HL-60/S4 treated with phorbol 12-myristate 13-acetate at 8.2 ng/mL for 4 days and 3 days (cell line): Measurements from ENCODE around the gene PUS3.

Experiments used
- in situ Hi-C: fragments of 300-500 bp; cut with MboI; formaldehyde crosslinking; loops from 2 replicates; pipeline ENCODE4 v1.15.0; 2022; ENCODE audit warnings: low sequenced_read_pairs

PUS3 gene

GRCh38 chr11:125941619-125942611, 38.9 kb upstream of the PUS3 start:
- in situ Hi-C loops, result no loop called here

GRCh38 chr11:125941267-125941618, 38.2 kb upstream of the PUS3 start:
- in situ Hi-C loops, result no loop called here

DNA sequence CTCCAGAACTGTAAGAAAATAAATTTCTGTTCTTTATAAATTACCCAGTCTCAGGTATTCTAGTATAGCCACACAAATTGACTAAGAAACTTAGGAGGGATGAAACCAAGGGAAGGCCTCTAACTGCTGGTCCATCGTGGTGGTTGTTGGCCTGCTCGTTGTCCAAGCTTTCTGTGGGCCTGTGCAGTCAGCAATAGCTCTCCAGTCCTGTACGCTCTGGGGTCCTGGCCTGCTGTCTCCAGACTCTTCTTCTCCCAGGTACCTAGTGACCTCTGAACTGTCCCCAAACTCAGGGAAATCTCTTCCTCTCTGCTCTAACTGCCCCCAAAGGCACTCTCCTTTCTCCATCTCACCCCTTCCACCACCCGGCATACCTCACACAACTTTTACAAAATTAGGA, 37.1 kb upstream of the PUS3 start:
- in situ Hi-C loops, result no loop called here

DNA sequence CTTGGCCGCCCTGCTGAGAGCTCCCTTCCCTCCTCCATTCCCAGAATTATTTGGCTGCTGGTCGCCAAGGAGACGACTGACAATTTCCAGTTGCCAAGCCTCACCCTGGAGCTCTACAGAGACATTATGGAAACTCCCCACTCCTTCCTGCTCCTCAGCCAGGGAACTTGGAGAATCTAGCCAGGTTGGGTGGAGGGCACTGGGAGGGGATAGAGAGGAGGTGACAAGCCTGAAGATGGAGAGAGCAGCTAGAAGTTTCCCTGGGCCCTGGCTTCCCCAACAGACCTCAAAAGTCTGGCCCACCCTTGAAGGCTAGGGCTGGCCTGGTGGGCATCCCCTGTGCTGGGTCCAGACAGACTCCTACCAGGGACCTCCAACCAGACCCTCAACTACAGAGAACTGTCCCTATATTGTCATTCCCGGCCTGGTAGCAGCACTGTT, 36.1 kb upstream of the PUS3 start:
- in situ Hi-C loops, result no loop called here

- in situ Hi-C loops, result no loop called here
These were observed 35.4 kb upstream of the PUS3 start for GRCh38 chr11:125938418-125938817.

DNA sequence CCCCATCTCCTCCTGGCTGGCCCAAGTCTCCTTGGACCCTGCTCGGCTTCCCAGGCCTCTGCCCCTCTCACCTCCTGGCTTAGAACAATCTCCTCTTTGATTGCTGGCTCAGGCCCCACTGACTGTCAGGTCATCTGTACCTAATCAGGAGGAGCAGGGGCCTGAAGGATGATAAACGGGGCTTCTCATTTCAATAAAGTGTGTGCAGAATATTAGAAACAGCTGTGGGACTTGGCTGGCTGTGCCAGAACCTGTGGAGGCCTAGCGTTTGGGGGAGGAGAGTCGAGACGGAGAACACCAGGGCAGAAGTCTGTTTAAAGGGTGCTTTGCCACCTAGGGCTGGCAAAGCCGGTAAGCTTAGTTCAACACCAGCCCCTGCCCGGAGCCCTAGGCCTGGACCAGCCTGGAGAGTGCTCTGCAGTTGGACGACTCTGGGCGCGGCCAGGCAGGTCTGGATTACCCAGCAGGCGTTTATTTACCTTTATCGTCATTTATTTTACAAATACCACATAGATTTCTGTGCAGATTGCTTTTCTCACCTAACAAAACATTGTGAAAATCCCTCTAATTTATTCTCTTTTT, 32.7 kb upstream of the PUS3 start:
- in situ Hi-C loops, result no loop called here

GRCh38 chr11:125935056-125935455, 32.0 kb upstream of the PUS3 start:
- in situ Hi-C loops, result no loop called here

- in situ Hi-C loops, result no loop called here
These were observed 31.5 kb upstream of the PUS3 start for GRCh38 chr11:125934473-125934872.

DNA sequence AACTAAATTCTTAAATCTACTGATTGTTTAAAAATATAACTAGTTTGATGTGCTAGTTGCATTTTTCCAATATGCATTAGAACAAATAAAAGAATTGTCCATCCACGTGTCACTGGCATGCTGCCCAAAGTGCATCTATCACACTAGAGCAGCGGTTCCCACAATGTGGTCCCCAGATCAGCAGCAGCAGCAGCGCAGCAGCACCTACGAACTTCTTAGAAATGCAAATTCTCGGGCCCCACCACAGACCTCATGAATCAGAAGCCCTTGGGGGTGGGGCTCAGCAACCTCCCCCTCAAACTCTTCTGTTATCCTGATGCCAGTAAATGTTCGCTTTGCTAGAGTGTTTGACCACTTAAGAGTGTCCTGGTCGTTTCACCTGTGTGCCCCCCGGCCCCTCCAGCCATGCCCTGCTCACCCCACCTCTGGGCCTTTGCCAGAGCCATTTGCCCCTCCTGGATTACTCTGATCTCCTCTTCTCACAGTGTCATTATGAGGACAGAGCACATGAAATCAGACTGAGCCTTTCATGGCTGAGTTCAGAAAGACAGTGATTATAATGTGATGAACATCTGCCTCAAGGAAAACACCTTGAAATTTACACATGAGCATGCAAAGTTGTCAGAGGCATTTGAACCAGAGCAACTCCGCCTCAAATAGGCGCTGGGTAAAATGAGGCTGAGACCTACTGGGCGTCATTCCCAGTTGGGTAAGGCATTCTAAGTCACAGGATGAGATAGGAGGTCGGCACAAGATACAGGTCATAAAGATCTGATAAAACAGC, 30.2 kb upstream of the PUS3 start:
- in situ Hi-C loops, result no loop called here

DNA sequence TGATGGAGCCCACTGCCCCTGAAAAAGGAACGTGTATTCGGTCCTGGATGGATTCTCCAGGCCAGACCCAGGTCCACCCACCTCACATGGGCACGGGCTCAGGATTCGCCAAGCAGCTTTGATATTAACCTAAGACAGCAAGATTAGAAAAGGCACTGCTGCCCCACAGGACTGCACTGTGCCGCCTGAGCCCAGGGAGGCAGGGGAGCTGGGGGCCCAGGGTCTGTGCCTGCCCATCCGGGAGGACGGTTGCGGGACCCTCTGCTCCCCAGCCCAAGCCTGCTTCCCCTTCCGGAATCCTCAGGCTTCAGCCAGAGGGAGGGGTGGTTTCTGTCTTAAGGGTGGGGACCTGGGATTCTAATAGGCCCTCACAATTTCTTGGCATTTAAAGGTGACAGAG, 29.3 kb upstream of the PUS3 start:
- in situ Hi-C loops, result no loop called here

DNA sequence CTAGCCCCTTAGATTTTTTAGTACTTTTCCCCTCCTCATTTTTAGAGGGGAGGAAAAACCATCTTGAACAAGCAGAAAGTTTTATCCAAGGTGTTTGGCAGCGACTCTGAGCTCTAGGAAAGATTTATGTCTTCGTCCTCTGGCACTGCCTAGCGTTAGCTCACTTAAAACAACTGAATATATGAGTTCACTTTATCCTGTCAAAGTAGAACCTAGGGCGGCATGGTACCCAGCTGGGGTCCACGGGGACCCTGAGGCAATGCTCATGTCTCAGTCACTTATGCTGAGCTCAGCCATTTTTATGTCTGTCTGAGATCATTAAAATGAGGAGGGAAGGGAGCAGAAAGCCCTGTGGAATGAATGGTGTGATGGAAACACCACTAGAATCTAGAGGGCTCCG, 28.7 kb upstream of the PUS3 start:
- in situ Hi-C loops, result no loop called here

- in situ Hi-C loops, result no loop called here
These were observed 28.1 kb upstream of the PUS3 start for GRCh38 chr11:125931116-125931515.

DNA sequence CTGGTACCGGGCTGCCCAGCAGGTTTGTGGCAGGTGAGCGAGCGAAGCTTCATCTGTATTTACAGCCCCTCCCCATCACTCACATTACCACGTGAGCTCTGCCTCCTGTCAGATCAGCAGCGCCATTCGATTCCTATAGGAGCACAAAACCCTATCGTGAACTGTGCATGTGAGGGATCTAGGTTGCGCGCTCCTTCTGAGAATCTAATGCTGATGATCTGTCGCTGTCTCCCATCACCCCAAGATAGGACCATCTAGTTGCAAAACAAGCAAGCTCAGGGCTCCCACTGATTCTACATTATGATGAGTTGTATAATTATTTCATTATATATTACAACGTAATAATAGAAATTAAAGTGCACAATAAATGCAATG, 27.1 kb upstream of the PUS3 start:
- in situ Hi-C loops, result no loop called here

DNA sequence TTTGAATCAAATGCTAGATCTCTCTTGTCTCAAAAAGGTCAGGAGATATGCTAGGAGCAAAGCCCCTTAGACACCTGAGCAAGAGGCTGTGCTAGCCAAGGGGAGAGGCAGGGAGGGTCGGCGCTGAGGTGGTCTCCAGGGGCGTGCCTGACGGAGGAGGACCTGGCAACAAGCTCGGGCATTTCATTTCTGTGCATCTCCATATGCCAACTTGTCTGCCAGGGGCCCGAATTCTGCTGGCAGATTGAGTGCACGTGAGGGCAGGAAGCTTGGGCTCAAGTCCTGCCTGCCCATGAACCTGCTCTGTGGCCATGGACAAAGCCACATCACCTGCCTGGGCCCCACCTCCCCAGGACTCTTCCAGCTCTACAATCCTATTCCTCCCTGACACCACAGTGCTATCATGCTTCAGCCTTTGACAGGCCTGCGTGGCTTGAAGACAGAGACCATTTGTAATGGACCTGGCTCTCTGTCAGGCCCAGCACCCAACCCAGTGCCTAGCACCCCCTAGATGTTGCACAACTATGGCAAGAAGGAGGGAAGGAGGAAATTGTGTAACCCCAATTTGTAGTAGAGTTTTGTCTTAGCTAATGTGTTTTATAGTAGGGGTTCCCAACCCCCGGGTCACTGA, 26.6 kb upstream of the PUS3 start:
- in situ Hi-C loops, result no loop called here

- in situ Hi-C loops, result no loop called here
These were observed 23.7 kb upstream of the PUS3 start for GRCh38 chr11:125926682-125927081.

- in situ Hi-C loops, result no loop called here
These were observed 22.8 kb upstream of the PUS3 start for GRCh38 chr11:125925804-125926203.

DNA sequence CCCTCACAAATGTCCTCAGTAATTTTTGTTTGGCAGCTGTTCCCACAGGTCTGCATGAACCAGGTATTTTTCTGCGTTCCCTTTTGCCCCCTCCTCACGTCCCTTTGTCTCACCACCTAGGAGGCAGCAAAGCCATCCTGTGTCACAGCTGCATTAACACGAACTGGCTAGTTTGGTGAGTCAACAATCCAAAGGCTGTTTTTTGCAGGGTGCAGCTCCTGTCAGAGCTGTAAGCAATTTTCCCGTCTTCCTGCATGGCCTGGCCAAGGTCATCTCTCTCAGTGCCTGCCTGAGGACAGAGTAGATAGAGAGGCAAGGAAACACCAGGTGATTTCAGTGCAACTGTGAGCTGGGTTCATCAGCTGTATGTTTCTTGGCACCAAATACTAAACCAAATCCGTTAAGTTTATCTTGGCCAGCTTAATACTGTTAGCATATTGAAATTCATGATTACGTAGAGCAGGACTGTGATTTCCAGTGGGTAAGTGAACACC, 22.3 kb upstream of the PUS3 start:
- in situ Hi-C loops, result no loop called here

- in situ Hi-C loops, result loop anchor here (25.0 kb wide), 1 partner anchor 263 kb away; no protein-coding TSS in a partner anchor
These were observed 21.5 kb upstream of the PUS3 start for GRCh38 chr11:125924384-125925007.

DNA sequence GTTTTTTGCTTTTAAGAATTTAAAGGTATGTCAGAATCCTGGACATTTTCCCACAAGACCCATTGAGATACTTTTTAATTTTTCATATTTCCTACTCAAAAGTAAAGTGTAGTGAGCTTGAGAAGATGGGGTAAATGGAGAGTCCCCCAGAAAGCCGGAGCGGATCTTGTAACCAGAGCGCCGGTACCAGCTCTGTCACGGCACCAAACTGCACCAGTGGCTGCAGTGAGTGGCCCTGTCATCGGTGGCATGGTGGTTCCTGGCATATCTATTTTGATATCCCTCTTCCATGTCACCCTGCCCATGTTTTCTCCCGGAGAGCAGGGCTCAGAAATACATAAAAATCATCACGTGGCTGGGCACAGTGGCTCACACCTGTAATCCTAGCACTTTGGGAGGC, 20.6 kb upstream of the PUS3 start:
- in situ Hi-C loops, result loop anchor here (25.0 kb wide), 1 partner anchor 264 kb away; no protein-coding TSS in a partner anchor

DNA sequence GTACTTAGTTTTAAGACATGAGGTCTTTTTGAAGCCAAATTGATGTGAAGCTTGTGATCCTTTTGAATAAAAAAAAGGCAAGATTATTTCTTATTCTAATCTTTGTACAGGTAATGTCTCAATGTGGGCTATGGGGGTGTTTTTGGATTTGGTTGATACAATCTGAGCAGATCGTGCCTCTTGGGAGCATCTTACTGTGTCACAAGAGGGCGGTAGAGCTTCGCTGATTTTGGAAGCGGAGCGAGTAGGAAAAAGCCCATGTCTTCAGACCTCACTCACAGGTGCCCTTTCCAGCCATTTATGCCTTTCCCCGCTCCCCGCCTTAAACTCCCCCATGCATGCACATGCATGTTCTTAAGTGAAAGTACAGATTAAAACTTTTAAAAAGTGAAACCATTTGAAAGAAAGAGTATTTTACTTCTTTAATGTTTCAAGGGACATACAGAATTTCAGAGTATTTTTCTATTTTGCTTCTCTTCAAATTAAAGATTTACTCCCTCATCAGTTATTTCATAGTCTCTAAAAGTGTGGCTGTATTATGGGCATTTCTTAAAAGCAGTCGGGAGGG, 20.1 kb upstream of the PUS3 start:
- in situ Hi-C loops, result loop anchor here (25.0 kb wide), 1 partner anchor 264 kb away; no protein-coding TSS in a partner anchor
